ENCODE results near the gene OLA1. TPM values are rescaled to one million over a fixed set of nuclear protein-coding genes. Genes with fewer than 3 reads are reported as not detected.

Gene OLA1
- total RNA-seq, 1 donor from 2014 or later, result 323 TPM

DNA sequence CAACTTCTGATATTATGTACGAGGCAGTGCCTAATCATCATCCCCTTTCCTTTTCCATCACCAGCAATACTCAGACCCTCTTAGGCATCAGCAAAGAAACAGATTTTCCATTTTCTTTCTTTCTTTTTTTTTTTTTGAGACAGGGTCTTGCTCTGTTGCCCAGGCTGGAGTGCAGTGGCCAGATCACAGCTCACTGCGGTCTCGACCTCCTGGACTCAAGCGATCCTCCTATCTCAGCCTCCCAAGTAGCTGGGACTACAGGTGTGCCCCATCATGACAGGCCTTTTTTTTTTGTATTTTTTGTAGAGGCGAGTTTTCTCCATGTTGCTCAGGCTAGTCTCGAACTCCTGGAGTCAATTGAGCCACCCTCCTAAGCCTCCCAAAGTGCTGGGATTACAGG, 5.9 kb upstream of the OLA1 start:
- Histone ChIP-seq H3K79me2 (ENCODE audit: low read depth) (no peaks in the 10 kb centered on the region), H3F3A (ENCODE audit: low read depth) (no peaks in the 10 kb centered on the region), H3K27me3 (peaks cover 6% of the 10 kb centered on the region), H3K36me3 (no peaks in the 10 kb centered on the region), H3K9me3 (ENCODE audit: low read depth) (no peaks in the 10 kb centered on the region), H3K4me1 (no peaks in the 10 kb centered on the region), H4K20me1 (ENCODE audit: low read depth) (no peaks in the 10 kb centered on the region), H3K9ac (no peak overlapping the region), H3K4me2 (no peak overlapping the region), H3K4me3 (no peak overlapping the region), H3K27ac (no peak overlapping the region), H2AFZ (replicated peaks) (no peak overlapping the region)
- no peaks in the 10 kb centered on the region for H3K27me3 Mint-ChIP-seq (ENCODE audit: insufficient read depth, low read depth)
- no peaks in the 10 kb centered on the region for H3K36me3 Mint-ChIP-seq
- TF ChIP-seq, protein P1, sequence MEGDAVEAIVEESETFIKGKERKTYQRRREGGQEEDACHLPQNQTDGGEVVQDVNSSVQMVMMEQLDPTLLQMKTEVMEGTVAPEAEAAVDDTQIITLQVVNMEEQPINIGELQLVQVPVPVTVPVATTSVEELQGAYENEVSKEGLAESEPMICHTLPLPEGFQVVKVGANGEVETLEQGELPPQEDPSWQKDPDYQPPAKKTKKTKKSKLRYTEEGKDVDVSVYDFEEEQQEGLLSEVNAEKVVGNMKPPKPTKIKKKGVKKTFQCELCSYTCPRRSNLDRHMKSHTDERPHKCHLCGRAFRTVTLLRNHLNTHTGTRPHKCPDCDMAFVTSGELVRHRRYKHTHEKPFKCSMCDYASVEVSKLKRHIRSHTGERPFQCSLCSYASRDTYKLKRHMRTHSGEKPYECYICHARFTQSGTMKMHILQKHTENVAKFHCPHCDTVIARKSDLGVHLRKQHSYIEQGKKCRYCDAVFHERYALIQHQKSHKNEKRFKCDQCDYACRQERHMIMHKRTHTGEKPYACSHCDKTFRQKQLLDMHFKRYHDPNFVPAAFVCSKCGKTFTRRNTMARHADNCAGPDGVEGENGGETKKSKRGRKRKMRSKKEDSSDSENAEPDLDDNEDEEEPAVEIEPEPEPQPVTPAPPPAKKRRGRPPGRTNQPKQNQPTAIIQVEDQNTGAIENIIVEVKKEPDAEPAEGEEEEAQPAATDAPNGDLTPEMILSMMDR (IDR thresholded peaks at IDR 0.05), result no peak
- no peak for TF ChIP-seq EZH2phosphoT487 (IDR thresholded peaks at IDR 0.05)
- no peak for TF ChIP-seq EZH2 (IDR thresholded peaks at IDR 0.05)
- H3K9me3 Mint-ChIP-seq, result peaks cover 2% of the 10 kb centered on the region
- no peak for DNase-seq (ENCODE audit: low spot score)
- H3K4me3 Mint-ChIP-seq, result no peak overlapping the region
- no peak overlapping the region for H3K27ac Mint-ChIP-seq
- peaks cover 4% of the 10 kb centered on the region for H3K4me1 Mint-ChIP-seq

DNA sequence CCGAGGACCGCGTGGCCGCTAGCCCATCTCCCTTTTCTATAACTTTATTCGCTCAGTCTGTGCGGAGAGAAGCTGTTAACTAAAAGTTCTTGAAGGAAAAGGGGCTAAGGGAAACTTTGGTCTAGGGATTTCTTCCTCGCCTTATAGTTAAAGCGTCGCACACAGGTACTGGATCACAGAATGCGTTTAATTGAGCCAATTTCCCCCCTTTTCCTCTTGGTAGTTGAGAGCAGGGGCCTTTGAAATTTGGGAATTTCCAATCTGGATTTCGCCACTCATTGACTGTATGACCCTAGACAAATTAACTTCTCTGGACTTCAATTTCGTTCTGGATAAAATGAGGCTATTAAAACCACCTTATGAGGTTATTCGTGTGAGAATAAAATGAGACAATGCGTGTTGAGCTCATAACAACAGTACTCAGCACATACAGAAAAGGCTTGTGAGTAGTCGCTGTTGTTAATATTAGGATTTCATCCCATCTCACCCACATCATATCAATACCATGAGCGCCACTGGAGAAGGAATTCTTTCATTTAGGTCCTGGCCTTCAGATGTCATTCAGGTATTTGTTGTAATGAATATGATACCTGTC, 763 bp upstream of the OLA1 start:
- no peak overlapping the region for H3K27ac Mint-ChIP-seq
- H3K4me1 Mint-ChIP-seq, result peaks cover 31% of the 10 kb centered on the region
- H3K36me3 Mint-ChIP-seq, result peaks cover 15% of the 10 kb centered on the region
- Histone ChIP-seq H3K4me3 (peak overlapping the region; percentile 23), H3K9me3 (ENCODE audit: low read depth) (no peaks in the 10 kb centered on the region), H3K9ac (no peak overlapping the region), H3F3A (ENCODE audit: low read depth) (peaks cover 11% of the 10 kb centered on the region), H2AFZ (replicated peaks) (peak overlapping the region; percentile 96), H3K36me3 (no peaks in the 10 kb centered on the region), H3K27ac (no peak overlapping the region), H4K20me1 (ENCODE audit: low read depth) (peaks cover 31% of the 10 kb centered on the region), H3K27me3 (peaks cover 9% of the 10 kb centered on the region), H3K79me2 (ENCODE audit: low read depth) (peaks cover 41% of the 10 kb centered on the region), H3K4me2 (peak overlapping the region; percentile 61), H3K4me1 (peaks cover 13% of the 10 kb centered on the region)
- peak overlapping the region; percentile 79 for H3K4me3 Mint-ChIP-seq
- no peak for TF ChIP-seq EZH2phosphoT487 (IDR thresholded peaks at IDR 0.05)
- TF ChIP-seq, protein P1 (IDR thresholded peaks at IDR 0.05), result no peak
- TF ChIP-seq EZH2 (IDR thresholded peaks at IDR 0.05), result no peak
- no peak for DNase-seq (ENCODE audit: low spot score)
- no peaks in the 10 kb centered on the region for H3K27me3 Mint-ChIP-seq (ENCODE audit: insufficient read depth, low read depth)
- H3K9me3 Mint-ChIP-seq, result peaks cover 2% of the 10 kb centered on the region

DNA sequence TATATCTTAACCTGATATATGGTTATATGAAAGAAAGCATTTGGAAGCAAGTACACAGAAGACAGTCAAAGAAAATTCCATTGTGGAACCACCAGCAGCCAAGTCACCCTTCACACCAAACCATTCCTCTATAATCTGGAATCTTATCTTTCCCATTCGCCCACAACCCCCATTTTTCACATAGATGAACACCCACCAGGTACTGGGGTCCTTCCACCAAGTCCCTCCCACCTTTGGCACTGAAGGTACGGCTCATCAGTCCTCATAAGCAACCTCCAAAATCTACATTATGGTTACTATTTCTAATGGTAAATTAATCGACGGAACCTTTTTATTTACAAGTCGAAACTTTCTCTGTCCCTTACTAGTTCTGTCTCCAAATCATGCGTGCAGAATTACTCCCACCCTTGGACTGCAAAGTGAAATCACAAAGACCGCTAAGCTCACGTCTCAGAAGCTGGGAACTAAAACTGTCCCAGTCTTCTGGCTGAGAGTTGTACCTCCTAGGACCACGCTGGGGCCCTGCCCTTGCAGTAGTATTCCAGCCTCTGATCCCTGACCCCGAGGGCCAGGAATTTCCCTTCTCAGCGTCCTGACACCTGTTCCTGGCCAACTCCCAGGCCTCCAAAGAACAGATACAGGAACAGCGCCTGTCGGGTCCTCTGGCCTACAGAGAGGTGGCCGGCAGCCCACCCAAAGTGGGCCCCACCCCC, 702 bp downstream of the OLA1 start:
- H3K36me3 Mint-ChIP-seq, result peaks cover 21% of the 10 kb centered on the region
- H3K4me3 Mint-ChIP-seq, result peak overlapping the region; percentile 88
- Histone ChIP-seq H2AFZ (replicated peaks) (peak overlapping the region; percentile 87), H3K9me3 (ENCODE audit: low read depth) (no peaks in the 10 kb centered on the region), H3K4me2 (peak overlapping the region; percentile 89), H4K20me1 (ENCODE audit: low read depth) (peaks cover 44% of the 10 kb centered on the region), H3K79me2 (ENCODE audit: low read depth) (peaks cover 56% of the 10 kb centered on the region), H3K36me3 (peaks cover 5% of the 10 kb centered on the region), H3K27me3 (peaks cover 9% of the 10 kb centered on the region), H3K4me1 (peaks cover 13% of the 10 kb centered on the region), H3K4me3 (peak overlapping the region; percentile 67), H3K27ac (peak overlapping the region; percentile 84), H3F3A (ENCODE audit: low read depth) (peaks cover 11% of the 10 kb centered on the region), H3K9ac (peak overlapping the region; percentile 74)
- H3K27ac Mint-ChIP-seq, result peak overlapping the region; percentile 12
- peaks cover 30% of the 10 kb centered on the region for H3K4me1 Mint-ChIP-seq
- no peak for DNase-seq (ENCODE audit: low spot score)
- H3K27me3 Mint-ChIP-seq (ENCODE audit: insufficient read depth, low read depth), result no peaks in the 10 kb centered on the region
- H3K9me3 Mint-ChIP-seq, result no peaks in the 10 kb centered on the region
- no peak for TF ChIP-seq EZH2 (IDR thresholded peaks at IDR 0.05)
- TF ChIP-seq, protein P1 (IDR thresholded peaks at IDR 0.05), result no peak
- no peak for TF ChIP-seq EZH2phosphoT487 (IDR thresholded peaks at IDR 0.05)

All from neural progenitor cell (in vitro differentiated cells).